Ecto neural progenitor cell (in vitro differentiated cells): ENCODE results near the gene PPP2R2C.

ENCODE experiments used
- DNase-seq: peaks from one replicate; pipeline ENCODE4 v3.0.0-alpha.2; 2018; ENCODE audit warnings: low spot score

PPP2R2C gene

GRCh38 chr4:6290256-6290655 is 182.2 kb downstream of the PPP2R2C start:
- DNase-seq: no peak

- no peak for DNase-seq
These were observed 183.5 kb downstream of the PPP2R2C start for GRCh38 chr4:6288871-6289270.

- DNase-seq: no peak
These were observed 184.1 kb downstream of the PPP2R2C start for GRCh38 chr4:6288342-6288741.

- DNase-seq: no peak
These were observed 185.2 kb downstream of the PPP2R2C start for GRCh38 chr4:6287017-6287788.

- no peak for DNase-seq
These were observed 189.1 kb downstream of the PPP2R2C start for GRCh38 chr4:6283282-6283681.

- no peak for DNase-seq
These were observed 190.1 kb downstream of the PPP2R2C start for GRCh38 chr4:6282314-6282771.

- no peak for DNase-seq
These were observed 190.7 kb downstream of the PPP2R2C start for GRCh38 chr4:6281436-6282313.

GRCh38 chr4:6280365-6280996 is 191.9 kb downstream of the PPP2R2C start:
- no peak for DNase-seq

GRCh38 chr4:6279582-6280289 is 192.7 kb downstream of the PPP2R2C start:
- no peak for DNase-seq

GRCh38 chr4:6278801-6279197 is 193.6 kb downstream of the PPP2R2C start:
- no peak for DNase-seq

GRCh38 chr4:6277935-6278800 is 194.2 kb downstream of the PPP2R2C start:
- no peak for DNase-seq

GRCh38 chr4:6277139-6277802 is 195.1 kb downstream of the PPP2R2C start:
- no peak for DNase-seq

GRCh38 chr4:6275898-6276806 is 196.3 kb downstream of the PPP2R2C start:
- DNase-seq: no peak

GRCh38 chr4:6275351-6275750 is 197.1 kb downstream of the PPP2R2C start:
- DNase-seq: no peak

- no peak for DNase-seq
These were observed 198.8 kb downstream of the PPP2R2C start for GRCh38 chr4:6273661-6273990.

- DNase-seq: no peak
These were observed 199.4 kb downstream of the PPP2R2C start for GRCh38 chr4:6272863-6273660.

GRCh38 chr4:6271701-6272465 is 200.5 kb downstream of the PPP2R2C start:
- no peak for DNase-seq

- DNase-seq: no peak
These were observed 201.2 kb downstream of the PPP2R2C start for GRCh38 chr4:6271206-6271605.
